ENCODE measurements around the gene UST. TPM values are rescaled to one million over a fixed set of nuclear protein-coding genes. Genes with fewer than 3 reads are reported as not detected.

The UST gene
- total and polyA plus RNA-seq, 2 of the 8 experiments (the other 6 are each of a cell fraction or from before 2014, with no cell fraction given), result 13.5 to 34.5 TPM

DNA sequence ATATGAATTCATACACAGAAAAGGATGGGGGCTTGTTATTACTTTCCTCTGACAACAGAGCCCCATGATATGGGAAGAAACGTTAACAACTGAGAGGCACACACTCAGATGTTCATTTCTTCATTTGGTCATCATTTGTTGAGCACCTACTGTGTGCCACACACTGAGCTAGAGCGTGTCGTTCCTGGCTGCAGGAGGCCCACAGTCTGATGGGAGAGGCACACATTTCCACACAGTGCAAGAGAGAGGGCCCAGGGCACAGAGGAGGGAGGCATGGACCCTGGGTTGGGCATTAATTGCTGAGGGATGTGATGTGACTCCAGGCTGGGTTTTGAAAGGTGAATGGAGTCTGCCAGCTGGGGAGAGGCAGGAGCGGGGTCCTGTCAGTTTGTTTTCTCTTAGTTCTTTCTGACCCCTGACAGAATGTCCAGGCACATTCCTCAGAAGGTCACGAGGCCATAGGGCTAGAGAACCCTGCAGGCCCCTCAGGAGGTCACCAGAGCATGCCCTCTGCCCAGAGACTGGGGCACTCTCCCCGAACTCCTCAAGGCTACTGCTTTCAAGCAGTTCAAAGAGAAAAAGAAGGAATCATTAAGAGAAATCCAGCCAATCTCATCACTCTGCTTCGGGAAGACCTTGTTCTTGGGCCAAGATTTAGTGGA is 216.2 kb downstream of the UST start:
- CTCF ChIA-PET (ENCODE audit: partially characterized antibody), result interaction anchor here (1.1 kb wide), 1 partner anchor 11 kb away, joined by 3 read pairs; no protein-coding TSS in a partner anchor
- FAIRE-seq, result no peak
- TF ChIP-seq RNF2 (IDR thresholded peaks at IDR 0.05; ENCODE audit: borderline replicate concordance, low read depth, low read length, missing control alignments, poor library complexity, severe bottlenecking), result no peak
- no peak for TF ChIP-seq NANOG (IDR thresholded peaks at IDR 0.05; ENCODE audit: insufficient read depth, low read depth, low read length, poor library complexity, severe bottlenecking)
- TF ChIP-seq, protein P1, sequence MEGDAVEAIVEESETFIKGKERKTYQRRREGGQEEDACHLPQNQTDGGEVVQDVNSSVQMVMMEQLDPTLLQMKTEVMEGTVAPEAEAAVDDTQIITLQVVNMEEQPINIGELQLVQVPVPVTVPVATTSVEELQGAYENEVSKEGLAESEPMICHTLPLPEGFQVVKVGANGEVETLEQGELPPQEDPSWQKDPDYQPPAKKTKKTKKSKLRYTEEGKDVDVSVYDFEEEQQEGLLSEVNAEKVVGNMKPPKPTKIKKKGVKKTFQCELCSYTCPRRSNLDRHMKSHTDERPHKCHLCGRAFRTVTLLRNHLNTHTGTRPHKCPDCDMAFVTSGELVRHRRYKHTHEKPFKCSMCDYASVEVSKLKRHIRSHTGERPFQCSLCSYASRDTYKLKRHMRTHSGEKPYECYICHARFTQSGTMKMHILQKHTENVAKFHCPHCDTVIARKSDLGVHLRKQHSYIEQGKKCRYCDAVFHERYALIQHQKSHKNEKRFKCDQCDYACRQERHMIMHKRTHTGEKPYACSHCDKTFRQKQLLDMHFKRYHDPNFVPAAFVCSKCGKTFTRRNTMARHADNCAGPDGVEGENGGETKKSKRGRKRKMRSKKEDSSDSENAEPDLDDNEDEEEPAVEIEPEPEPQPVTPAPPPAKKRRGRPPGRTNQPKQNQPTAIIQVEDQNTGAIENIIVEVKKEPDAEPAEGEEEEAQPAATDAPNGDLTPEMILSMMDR (IDR thresholded peaks at IDR 0.05; ENCODE audit: control extremely low read depth in 1 of 3, insufficient read depth in 1 of 3, low read depth in 1 of 3, low read length in 3 of 3), result no peak
- TF ChIP-seq TBP (IDR thresholded peaks at IDR 0.05; ENCODE audit: low read depth, low read length), result no peak
- no peak for TF ChIP-seq SP1 (IDR thresholded peaks at IDR 0.05; ENCODE audit: low read depth, low read length)
- TF ChIP-seq CHD2 (IDR thresholded peaks at IDR 0.05; ENCODE audit: low read length), result no peak
- no peak; the same call in 1 of the 2 replicates for TF ChIP-seq POLR2AphosphoS5 (IDR thresholded peaks at IDR 0.05; ENCODE audit: low read depth, low read length)
- TF ChIP-seq EZH2 (IDR thresholded peaks at IDR 0.05; ENCODE audit: low read depth, low read length, severe bottlenecking), result no peak
- no peak for TF ChIP-seq BCL11A (IDR thresholded peaks at IDR 0.05; ENCODE audit: low read depth in 2 of 2, low read length in 2 of 2)
- no peak for TF ChIP-seq JUND (IDR thresholded peaks at IDR 0.05; ENCODE audit: low read length)

More for the DNA sequence above, 216.2 kb downstream of the UST start:
- Histone ChIP-seq H3K79me1 (ENCODE audit: low read depth, low read length) (peaks cover 2% of the 10 kb centered on the region; the same call in 1 of the 2 replicates), H4K5ac (ENCODE audit: insufficient read length, low read depth, low read length) (no peak overlapping the region), H3K36me3 (ENCODE audit: control insufficient read depth in 2 of 4, insufficient read depth in 4 of 4, low read length in 3 of 4) (peaks cover 0 to 16% (median 2%) of the 10 kb centered on the region in 4 experiments; a peak in 1 of 8 replicates), H3K4me1 (replicated peaks in 1 of 4; ENCODE audit: control insufficient read depth in 3 of 4, insufficient read depth in 4 of 4, low read length in 3 of 4) (peaks cover 4 to 20% (median 11%) of the 10 kb centered on the region in 4 experiments), H3K9ac (replicated peaks in 1 of 4; ENCODE audit: extremely low read depth in 1 of 4, low read depth in 3 of 4, low read length in 3 of 4) (no peak overlapping the region), H2AFZ (ENCODE audit: low read length) (no peak overlapping the region), H3K14ac (ENCODE audit: insufficient read length) (no peak overlapping the region), H3K4me2 (ENCODE audit: insufficient read depth in 1 of 2, low read depth in 2 of 2, low read length in 2 of 2) (no peak overlapping the region), H3K79me2 (ENCODE audit: control insufficient read depth in 1 of 2, insufficient read depth in 2 of 2, low read length in 2 of 2) (peaks cover 0 to 6% of the 10 kb centered on the region in 2 experiments; a peak in 2 of 4 replicates), H4K8ac (ENCODE audit: extremely low read depth, insufficient read depth, low read length) (no peak overlapping the region), H4K91ac (replicated peaks; ENCODE audit: insufficient read length, low read length) (peak overlapping the region; percentile 54), H3K9me3 (ENCODE audit: insufficient read depth in 2 of 2, low read depth in 1 of 2, low read length in 1 of 2) (no peaks in the 10 kb centered on the region), H3K4ac (replicated peaks; ENCODE audit: insufficient read length, low read depth, low read length) (no peak overlapping the region), H3K27me3 (replicated peaks in 1 of 4; ENCODE audit: control insufficient read depth in 3 of 4, extremely low read depth in 1 of 4, insufficient read depth in 3 of 4, low read length in 3 of 4) (no peaks in the 10 kb centered on the region), H2BK5ac (ENCODE audit: low read depth, low read length) (peak overlapping the region; percentile 6; the same call in 1 of the 2 replicates), H3K23me2 (ENCODE audit: low read depth, low read length) (no peaks in the 10 kb centered on the region), H3K27ac (ENCODE audit: low read depth, low read length) (peak overlapping the region; percentile 49), H3K56ac (replicated peaks; ENCODE audit: insufficient read length, low read depth, low read length) (no peak overlapping the region), H2BK20ac (ENCODE audit: low read length) (no peak overlapping the region; the same call in 1 of the 2 replicates), H2AK5ac (ENCODE audit: low read depth, low read length) (no peak overlapping the region), H2BK120ac (replicated peaks; ENCODE audit: low read depth, low read length) (no peak overlapping the region), H3K18ac (ENCODE audit: extremely low read depth, low read length) (peak overlapping the region; percentile 7; the same call in 1 of the 2 replicates), H4K20me1 (replicated peaks in 1 of 2; ENCODE audit: control insufficient read depth in 1 of 2, insufficient read depth in 2 of 2, low read length in 2 of 2) (no peaks in the 10 kb centered on the region), H2BK15ac (ENCODE audit: low read length) (no peak overlapping the region), H2BK12ac (ENCODE audit: low read depth, low read length) (peak overlapping the region; percentile 45; the same call in 1 of the 2 replicates), H3K23ac (ENCODE audit: insufficient read length) (no peak overlapping the region), H3K4me3 (ENCODE audit: extremely low read depth in 1 of 4, insufficient read depth in 2 of 4, low read depth in 3 of 4, low read length in 4 of 4) (no peak overlapping the region)
- DNase-seq (ENCODE audit: low read depth in 1 of 2, low spot score in 2 of 2), result no peak
- POLR2A ChIA-PET (ENCODE audit: partially characterized antibody), result no interaction called here
- whole genome bisulfite sequencing, 2 experiments (ENCODE audit: extremely low coverage in 1 of 2, insufficient coverage in 1 of 2, insufficient read length in 1 of 2, insufficient replicate concordance in 2 of 2, low coverage in 1 of 2, low lambda C conversion rate in 2 of 2, missing lambda C conversion rate in 1 of 2), result 91% methylated on average over 7 of the region's 7 CpGs; no CpG with 5 or more reads in 1 of the 2 experiments

All from H1 (cell line).